GM12874 (cell line): Measurements from ENCODE around the gene CFAP107.

ENCODE experiments used
- TF ChIP-seq, protein P1 (sequence below): IDR thresholded peaks from 2 replicates; pipeline ENCODE4 v1.5.1; 2011; ENCODE audit warnings: low read depth, mild to moderate bottlenecking, control low read depth, low read length, moderate library complexity; ENCODE audit not compliant: insufficient read depth

Gene CFAP107

DNA sequence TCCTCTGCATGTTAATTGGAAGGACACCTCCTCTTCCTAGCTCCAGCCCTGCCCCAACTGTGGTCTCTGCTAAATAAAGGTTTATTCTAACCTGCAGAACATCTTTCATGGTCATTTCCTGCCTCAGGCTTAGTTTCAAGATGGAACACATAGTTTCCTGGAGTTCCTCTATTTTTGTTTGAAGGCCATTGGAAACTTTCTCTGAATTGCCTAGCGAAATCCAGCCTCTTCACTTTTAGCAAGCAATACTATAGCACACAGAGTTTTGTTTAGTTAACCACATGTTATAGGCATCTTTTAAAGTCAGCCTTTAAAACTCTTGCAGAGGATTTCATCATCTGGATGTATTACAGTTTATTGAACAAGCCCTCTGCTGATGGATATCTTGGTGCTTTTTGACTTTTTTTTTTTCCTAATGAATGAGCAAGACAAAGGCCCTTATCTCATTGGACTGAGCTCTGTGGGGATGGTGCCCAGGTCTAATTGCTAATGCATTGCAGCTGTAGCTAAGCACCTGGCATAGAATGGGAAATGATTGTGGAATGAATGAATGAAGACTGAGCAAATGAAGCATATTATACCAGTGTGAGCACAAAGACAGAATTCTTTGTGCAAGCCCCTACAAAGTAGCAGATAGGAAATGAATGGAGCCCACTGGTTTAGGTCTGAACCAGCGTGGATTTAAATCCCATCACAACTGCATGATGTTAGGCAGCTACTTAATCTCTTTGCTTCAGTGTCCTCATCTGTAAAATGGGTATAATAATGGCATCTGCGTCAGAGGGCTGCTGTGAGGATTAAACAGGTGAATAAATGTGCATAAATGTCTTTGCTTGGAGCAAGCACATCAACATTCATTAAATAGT lies 641 bp upstream of the CFAP107 start:
- TF ChIP-seq, protein P1, sequence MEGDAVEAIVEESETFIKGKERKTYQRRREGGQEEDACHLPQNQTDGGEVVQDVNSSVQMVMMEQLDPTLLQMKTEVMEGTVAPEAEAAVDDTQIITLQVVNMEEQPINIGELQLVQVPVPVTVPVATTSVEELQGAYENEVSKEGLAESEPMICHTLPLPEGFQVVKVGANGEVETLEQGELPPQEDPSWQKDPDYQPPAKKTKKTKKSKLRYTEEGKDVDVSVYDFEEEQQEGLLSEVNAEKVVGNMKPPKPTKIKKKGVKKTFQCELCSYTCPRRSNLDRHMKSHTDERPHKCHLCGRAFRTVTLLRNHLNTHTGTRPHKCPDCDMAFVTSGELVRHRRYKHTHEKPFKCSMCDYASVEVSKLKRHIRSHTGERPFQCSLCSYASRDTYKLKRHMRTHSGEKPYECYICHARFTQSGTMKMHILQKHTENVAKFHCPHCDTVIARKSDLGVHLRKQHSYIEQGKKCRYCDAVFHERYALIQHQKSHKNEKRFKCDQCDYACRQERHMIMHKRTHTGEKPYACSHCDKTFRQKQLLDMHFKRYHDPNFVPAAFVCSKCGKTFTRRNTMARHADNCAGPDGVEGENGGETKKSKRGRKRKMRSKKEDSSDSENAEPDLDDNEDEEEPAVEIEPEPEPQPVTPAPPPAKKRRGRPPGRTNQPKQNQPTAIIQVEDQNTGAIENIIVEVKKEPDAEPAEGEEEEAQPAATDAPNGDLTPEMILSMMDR, result no peak

DNA sequence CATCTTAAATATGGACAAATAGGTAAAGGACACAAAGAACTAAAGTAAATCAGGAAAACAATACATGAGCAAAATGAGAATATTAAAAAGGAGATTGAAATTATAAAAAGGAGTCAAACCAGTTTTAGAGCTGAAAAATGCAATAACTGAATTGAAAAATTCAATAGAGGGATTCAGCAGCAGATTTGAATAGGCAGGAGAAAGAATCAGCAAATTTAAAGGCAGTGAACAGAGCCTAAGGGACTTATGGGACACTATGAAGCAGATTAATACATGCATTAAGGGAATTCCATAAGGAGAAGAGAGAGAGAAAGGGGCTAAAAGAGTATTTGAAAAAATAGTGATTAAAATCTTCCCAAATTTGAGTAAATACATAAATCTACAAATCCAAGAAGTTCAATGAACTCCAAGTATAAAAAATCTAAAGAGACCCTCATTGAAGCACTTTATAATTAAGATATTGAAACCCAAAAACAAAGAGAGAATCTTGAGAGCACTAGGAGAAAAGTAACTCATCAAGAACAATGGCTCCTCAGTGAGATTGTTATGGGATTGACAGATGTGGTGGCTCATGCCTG lies 2.9 kb downstream of the CFAP107 start:
- TF ChIP-seq, protein P1, result no peak

DNA sequence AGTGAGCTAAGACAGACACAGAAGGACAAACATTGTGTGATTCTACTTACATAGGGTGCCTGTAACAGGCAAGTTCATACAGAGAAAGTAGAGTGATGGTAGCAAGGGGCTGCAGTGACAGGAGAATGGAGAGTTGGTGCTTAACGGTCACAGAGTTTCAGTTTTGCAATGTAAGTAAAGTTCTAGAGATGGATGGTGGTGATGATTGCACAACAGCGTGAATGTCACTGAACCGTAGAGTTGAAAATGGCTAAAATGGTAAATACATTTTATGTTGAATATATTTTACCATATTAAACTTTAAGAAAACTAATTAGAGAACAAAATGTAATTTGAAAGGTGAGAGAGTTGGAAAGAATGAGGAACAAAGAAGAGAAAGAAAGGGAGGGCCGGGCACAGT lies 8.7 kb downstream of the CFAP107 start:
- TF ChIP-seq, protein P1, result no peak

DNA sequence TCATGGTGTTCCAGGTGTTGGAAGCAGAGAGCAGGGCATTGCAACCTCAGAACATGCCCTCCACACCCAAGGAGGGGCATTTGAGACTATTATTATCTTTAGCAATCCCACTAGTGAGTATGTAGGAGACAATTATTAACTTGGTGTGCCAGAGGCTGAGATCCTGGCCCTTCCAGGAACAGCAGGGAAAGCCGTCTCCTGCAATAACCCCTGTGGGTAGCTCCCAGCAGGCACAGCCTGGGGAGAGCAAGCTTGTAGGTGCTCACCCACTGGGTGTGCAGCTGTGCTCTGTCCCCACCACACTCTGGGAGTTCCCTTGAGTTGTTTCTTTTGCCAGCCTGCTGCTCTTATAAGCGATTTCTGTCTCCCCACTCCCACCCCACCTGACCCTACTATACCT lies 10.3 kb downstream of the CFAP107 start:
- TF ChIP-seq, protein P1, result no peak

DNA sequence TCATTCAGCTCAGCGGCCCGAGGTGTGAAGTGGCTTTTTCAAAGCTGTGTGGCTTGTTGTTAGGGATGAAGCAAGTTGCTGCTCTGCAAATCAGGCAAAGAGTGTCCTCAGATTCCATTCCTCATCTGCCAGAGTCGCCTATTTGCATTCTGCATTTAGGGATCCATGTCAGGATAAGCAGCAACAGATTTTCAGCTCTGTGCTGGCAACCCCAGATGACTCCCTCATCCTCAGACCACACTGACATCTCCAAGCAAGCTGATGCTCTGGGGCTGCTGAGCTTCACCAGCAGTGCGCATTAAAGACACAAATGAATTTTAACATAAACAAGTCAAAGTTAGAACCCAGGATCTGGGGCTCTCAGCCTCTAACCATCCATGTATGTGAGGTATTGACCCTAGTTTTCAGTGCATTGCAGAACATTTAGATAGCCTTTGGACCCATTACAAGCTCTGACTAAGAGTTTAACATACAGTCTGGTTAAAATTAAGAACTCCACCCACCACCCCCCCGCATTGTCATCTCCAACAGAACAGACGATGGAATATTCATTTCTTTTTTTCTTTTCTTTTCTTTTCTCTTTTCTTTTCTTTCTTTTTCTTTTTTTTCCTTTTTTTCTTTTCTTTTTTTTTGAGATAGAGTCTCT lies 10.9 kb downstream of the CFAP107 start:
- TF ChIP-seq, protein P1, result no peak

DNA sequence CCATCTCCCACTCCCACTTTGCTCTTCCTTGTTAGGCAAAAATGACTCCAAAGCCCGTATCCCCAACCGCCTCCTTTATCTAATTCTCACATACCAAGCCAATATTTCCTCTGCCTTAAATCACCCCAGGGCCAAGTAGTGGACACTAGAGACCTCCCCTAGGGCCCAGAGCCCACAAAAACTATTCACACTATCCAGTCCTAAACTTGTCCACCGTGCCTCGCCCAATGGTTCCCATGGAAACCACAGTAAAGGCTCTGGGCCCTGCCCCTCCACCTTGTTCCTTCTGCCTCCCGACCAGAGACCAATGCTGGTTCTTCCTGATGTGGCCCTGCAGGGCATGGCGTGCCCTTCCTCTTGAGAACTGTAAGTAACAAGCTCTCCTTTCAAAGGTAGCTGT lies 11.8 kb downstream of the CFAP107 start:
- TF ChIP-seq, protein P1, result no peak

DNA sequence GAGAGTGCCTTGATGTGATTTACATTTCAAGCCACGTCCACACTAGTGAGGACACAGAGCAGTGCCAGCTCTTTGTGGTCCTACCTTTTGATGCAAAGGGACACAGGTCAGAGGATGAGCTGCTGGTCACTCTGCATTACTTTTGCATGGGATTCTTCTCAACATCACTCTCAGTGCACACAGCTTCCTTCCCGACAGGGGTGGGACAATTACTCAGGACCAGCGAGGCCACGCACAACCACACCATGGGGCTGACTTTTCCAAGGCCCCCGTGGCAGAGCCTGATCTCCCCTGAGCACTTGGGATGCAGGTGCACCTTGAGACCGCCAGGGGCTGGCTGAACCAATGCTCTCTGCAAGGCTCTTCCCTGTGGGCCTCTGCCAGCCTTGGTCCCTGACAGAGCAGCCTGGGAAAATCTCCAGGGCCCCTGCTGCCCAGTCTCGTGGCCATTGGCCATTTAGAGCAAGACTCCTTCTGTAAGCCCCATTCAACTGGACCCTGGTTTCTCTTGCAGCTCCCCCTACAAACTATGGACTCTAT lies 14.3 kb downstream of the CFAP107 start:
- TF ChIP-seq, protein P1, result peak; percentile 55
